Aorta (tissue), 5 donors: ENCODE data around the gene LGALS7. TPM values are rescaled to one million over a fixed set of nuclear protein-coding genes. Genes with fewer than 3 reads are reported as not detected.
"Not testable (repeated sequence)": the region's sequence is repeated elsewhere in the genome, so short reads cannot be mapped to it uniquely, and the experiment has no call there.

ENCODE experiments used
- ATAC-seq: fragments of 200-7000 bp; cut with Tn5 transposase; one replicate; pipeline ENCODE4 v1.9.1; 2022; ENCODE audit warnings: moderate library complexity; ENCODE audit not compliant: low FRiP score
- DNase-seq, 2 donors: peaks; one replicate each; pipeline ENCODE4 v3.0.0-alpha.2; 2020
- H3K27ac ChIP-seq, 2 donors: one replicate each; pipeline ENCODE4 v1.5.1; 2013; ENCODE audit warnings: low read length in 2 of 2, mild to moderate bottlenecking in 2 of 2, moderate library complexity in 2 of 2, control low read depth in 1 of 2, inconsistent platforms in 1 of 2, low read depth in 1 of 2
- H3K27me3 ChIP-seq, 2 donors: one replicate each; pipeline ENCODE4 v1.6.1; 2013; ENCODE audit warnings: control low read depth in 1 of 2, low read length in 1 of 2, mild to moderate bottlenecking in 1 of 2, moderate library complexity in 1 of 2; ENCODE audit not compliant: insufficient read depth in 2 of 2, control insufficient read depth in 1 of 2
- H3K36me3 ChIP-seq, 2 donors: one replicate each; pipeline ENCODE4 v1.6.1; 2013; ENCODE audit warnings: control low read depth in 1 of 2, low read length in 1 of 2, mild to moderate bottlenecking in 1 of 2; ENCODE audit not compliant: insufficient read depth in 2 of 2, control insufficient read depth in 1 of 2
- H3K4me1 ChIP-seq, 2 donors: one replicate each; pipeline ENCODE4 v1.6.1; 2013; ENCODE audit warnings: low read length in 2 of 2, control low read depth in 1 of 2, mild to moderate bottlenecking in 1 of 2, moderate library complexity in 1 of 2; ENCODE audit not compliant: insufficient read depth in 2 of 2, control insufficient read depth in 1 of 2
- H3K4me3 ChIP-seq, 2 donors: one replicate each; pipeline ENCODE4 v1.5.1; 2013; ENCODE audit warnings: low read length in 2 of 2, control low read depth in 1 of 2, mild to moderate bottlenecking in 1 of 2
- H3K9me3 ChIP-seq: one replicate; pipeline ENCODE4 v1.6.1; 2013; ENCODE audit warnings: mild to moderate bottlenecking, low read length; ENCODE audit not compliant: control insufficient read depth
- WGBS, 2 donors: extraction: QIAGEN DNeasy Blood & Tissue Kit; methylation state at CpG; one replicate each; pipeline ENCODE4 v1.1.7; 2013; 5-methylcytosine and 5-hydroxymethylcytosine counted together
- intact Hi-C, 2 donors: fragments of 100-400 bp; cut with DNase I; formaldehyde crosslinking; loops; one replicate each; pipeline versions ENCODE4 v1.14.2 to v1.15.0; 2022
- polyA plus RNA-seq, 2 donors: library from polyadenylated mRNA; stranded (reverse); fragments of 200-250 nt; gene quantifications; one replicate each; pipeline ENCODE4 v1.2.3, GENCODE V29; 2013
- total RNA-seq, 2 donors: library from RNA; stranded (reverse); fragmentation: NEBNext Ultra II Directional; extraction: Animal tissue kit (Norgen Biotek cat#: 25700); gene quantifications; one replicate each; pipeline ENCODE4 v1.2.1, GENCODE V29; 2021
- donor health status: healthy with polysubstance abuse.
- donor health status: Bipolar disorder and iron deficiency.
- donor health status: DM: no; HTN: no; CAD: no.
- donor health status: DM: no; HTN: no; CAD: no.
- donor health status: DM: yes; HTN: yes; CAD: no.

The LGALS7 gene
- total and polyA plus RNA-seq, 4 donors: not detected

- 80 to 84% methylated on average over 3 of the region's 3 CpGs for WGBS, 2 donors
- not testable (repeated sequence) for H3K27me3 ChIP-seq, H3K36me3 ChIP-seq, H3K9me3 ChIP-seq, H3K27ac ChIP-seq, H3K4me1 ChIP-seq, H3K4me3 ChIP-seq, ATAC-seq, DNase-seq
- intact Hi-C loops: loop anchor here in 1 of 2 donors (10.0 kb wide), 1 partner anchor 51 kb away; no protein-coding TSS in a partner anchor
Observed at GRCh38 chr19:38753783-38754182, 19.5 kb downstream of the LGALS7 start.

GRCh38 chr19:38745316-38745715, 28.0 kb downstream of the LGALS7 start:
- intact Hi-C loops: no loop called here
- no peak for DNase-seq

GRCh38 chr19:38744874-38745273, 28.4 kb downstream of the LGALS7 start:
- H3K27me3 ChIP-seq: no peaks in the 10 kb centered on the region
- H3K9me3 ChIP-seq: no peaks in the 10 kb centered on the region
- 85 to 89% methylated on average over 6 of the region's 6 CpGs for WGBS, 2 donors
- no peaks in the 10 kb centered on the region for H3K4me1 ChIP-seq
- intact Hi-C loops: no loop called here
- no peak for ATAC-seq
- H3K36me3 ChIP-seq: no peaks in the 10 kb centered on the region
- H3K27ac ChIP-seq: no peak overlapping the region
- H3K4me3 ChIP-seq: no peak overlapping the region
- DNase-seq: no peak

More at GRCh38 chr19:38745316-38745715, 28.0 kb downstream of the LGALS7 start:
- H3K4me3 ChIP-seq: no peak overlapping the region
- H3K36me3 ChIP-seq: no peaks in the 10 kb centered on the region
- WGBS, 2 donors: 83 to 84% methylated on average over 7 of the region's 7 CpGs
- no peak for ATAC-seq
- no peak overlapping the region for H3K27ac ChIP-seq
- H3K4me1 ChIP-seq: no peaks in the 10 kb centered on the region
- no peaks in the 10 kb centered on the region for H3K27me3 ChIP-seq
- no peaks in the 10 kb centered on the region for H3K9me3 ChIP-seq

DNA sequence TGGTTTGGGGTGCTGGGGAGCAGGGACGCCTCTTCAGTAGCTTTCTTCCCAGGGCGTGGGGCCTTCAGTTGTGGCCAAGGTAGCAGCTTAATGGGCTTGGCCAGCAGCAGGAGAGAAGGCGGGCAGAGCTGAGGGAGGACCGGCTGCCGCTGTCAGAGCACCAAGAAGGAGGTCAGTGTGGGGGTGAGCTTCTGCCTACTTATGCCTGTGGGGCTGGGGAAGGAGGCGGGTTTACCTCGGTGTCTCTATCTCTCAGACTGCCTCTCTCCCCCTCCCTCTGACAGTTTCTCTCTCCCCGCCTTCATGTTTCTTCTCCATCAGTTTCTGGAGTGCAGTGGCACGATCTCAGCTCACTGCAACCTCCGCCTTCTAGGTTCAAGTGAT, 29.0 kb downstream of the LGALS7 start, which contains the start of gene CAPN12:
Gene CAPN12 (minus strand): TSS at position 177 of the 384 bp plus-strand sequence. CDS start 309 bp downstream, outside the sequence.
- Histone ChIP-seq H3K4me3 (no peak within 1 kb of the TSS), H3K4me1 (no peaks in the 10 kb centered on the region), H3K9me3 (no peaks in the 10 kb centered on the region), H3K27ac (no peak within 1 kb of the TSS), H3K36me3 (no peaks in the 10 kb centered on the region), H3K27me3 (no peaks in the 10 kb centered on the region)
- intact Hi-C loops: no loop called here
- no peak for DNase-seq
- no peak for ATAC-seq
- 86 to 90% methylated on average over 8 to 10 of the region's 10 CpGs for WGBS, 2 donors

DNA sequence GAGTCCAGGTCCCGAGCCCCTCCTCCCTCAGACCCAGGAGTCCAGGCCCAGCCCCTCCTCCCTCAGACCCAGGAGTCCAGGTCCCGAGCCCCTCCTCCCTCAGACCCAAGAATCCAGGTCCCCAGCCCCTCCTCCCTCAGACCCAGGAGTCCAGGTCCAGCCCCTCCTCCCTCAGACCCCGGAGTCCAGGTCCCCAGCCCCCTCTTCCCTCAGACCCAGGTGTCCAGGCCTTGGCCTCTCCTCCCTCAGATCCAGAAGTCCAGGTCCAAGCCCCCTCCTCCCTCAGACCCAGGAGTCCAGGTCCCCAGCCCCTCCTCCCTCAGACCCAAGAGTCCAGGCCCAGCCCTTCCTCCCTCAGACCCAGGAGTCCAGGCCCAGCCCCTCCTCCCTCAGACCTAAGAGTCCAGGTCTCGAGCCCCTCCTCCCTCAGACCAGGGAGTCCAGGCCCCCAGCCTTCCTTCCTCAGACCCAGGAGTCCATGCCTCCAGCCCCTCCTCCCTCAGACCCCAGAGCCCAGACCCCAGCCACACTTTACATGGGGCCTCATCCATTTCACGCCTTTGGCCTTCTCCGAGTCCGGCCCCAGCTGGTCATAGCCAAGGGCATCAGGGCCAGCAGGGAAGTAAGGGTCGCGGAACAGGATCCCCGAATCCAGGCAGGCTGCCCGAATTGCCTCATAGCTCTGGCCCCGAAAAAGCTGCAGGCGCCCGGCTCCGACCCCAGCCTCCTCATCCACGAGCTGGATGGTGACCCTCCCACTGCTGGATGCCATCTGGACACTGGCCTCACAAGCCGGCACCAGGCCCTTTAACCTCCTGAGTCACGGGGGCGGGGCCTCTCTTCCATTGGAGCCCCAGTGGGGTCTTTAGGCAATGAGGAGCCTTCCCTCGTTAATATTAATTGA, 29.7 kb downstream of the LGALS7 start:
- intact Hi-C loops: no loop called here
- Histone ChIP-seq H3K27me3 (no peaks in the 10 kb centered on the region), H3K4me1 (no peaks in the 10 kb centered on the region), H3K9me3 (no peaks in the 10 kb centered on the region), H3K27ac (no peak overlapping the region), H3K4me3 (no peak overlapping the region), H3K36me3 (no peaks in the 10 kb centered on the region)
- DNase-seq: no peak
- WGBS, 2 donors: 72 to 75% methylated on average over 18 to 20 of the region's 20 CpGs
- ATAC-seq: no peak

GRCh38 chr19:38742906-38743305, 30.4 kb downstream of the LGALS7 start:
- Histone ChIP-seq H3K27ac (no peak overlapping the region), H3K4me3 (no peak overlapping the region), H3K4me1 (no peaks in the 10 kb centered on the region), H3K9me3 (no peaks in the 10 kb centered on the region), H3K27me3 (no peaks in the 10 kb centered on the region), H3K36me3 (no peaks in the 10 kb centered on the region)
- intact Hi-C loops: no loop called here
- no peak for DNase-seq
- 86 to 88% methylated on average over 6 of the region's 6 CpGs for WGBS, 2 donors
- no peak for ATAC-seq

GRCh38 chr19:38742296-38742695, 31.0 kb downstream of the LGALS7 start:
- no peaks in the 10 kb centered on the region for H3K4me1 ChIP-seq
- H3K36me3 ChIP-seq: no peaks in the 10 kb centered on the region
- H3K9me3 ChIP-seq: no peaks in the 10 kb centered on the region
- no peak for ATAC-seq
- DNase-seq: no peak
- no peak overlapping the region for H3K27ac ChIP-seq
- WGBS, 2 donors: 93 to 95% methylated on average over 9 of the region's 9 CpGs
- no peaks in the 10 kb centered on the region for H3K27me3 ChIP-seq
- intact Hi-C loops: no loop called here
- H3K4me3 ChIP-seq: no peak overlapping the region

DNA sequence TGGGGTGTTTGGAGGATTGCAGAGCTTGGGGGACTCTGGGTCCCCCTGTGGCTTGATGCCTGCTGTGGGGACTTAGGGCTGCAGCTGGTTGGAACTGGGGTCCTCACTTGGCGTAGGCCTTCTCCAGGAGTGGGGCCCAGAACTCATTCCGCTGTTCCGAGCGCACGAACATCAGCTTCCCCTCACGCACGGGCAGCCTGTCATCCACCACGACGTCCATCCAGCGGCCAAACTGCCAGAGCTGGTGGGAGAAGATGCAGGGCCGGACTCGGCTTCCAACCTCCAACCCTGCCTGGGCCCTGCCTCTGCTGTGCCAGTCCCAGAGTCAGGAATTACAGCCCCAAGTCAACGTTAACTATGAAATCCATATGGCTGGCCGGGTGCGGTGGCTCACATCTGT, 31.6 kb downstream of the LGALS7 start:
- WGBS, 2 donors: 95 to 97% methylated on average over 15 of the region's 15 CpGs
- Histone ChIP-seq H3K9me3 (no peaks in the 10 kb centered on the region), H3K27ac (no peak overlapping the region), H3K36me3 (no peaks in the 10 kb centered on the region), H3K4me3 (no peak overlapping the region), H3K27me3 (no peaks in the 10 kb centered on the region), H3K4me1 (no peaks in the 10 kb centered on the region)
- DNase-seq (no peak), ATAC-seq (no peak)
- intact Hi-C loops: no loop called here

DNA sequence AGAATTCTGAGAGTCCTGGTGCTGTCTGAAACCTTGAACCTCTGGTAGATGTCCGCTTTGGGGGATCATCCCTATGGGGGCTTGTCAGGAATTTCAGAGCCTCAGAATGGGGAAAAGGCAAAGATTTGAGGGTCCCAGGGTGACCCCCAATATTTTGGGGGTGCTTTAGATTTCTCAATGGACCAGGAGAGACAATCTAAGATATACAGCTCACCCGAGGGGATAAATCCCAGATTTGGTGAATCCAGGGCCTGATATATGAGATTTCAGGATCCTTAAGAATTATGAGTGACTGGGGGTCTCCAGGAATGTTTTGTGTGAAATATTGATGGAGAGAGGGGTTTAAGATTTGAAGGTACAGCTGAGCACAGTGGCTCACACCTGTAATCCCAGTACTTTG, 32.4 kb downstream of the LGALS7 start:
- H3K27ac ChIP-seq: no peak overlapping the region
- no peaks in the 10 kb centered on the region for H3K4me1 ChIP-seq
- H3K9me3 ChIP-seq: no peaks in the 10 kb centered on the region
- H3K4me3 ChIP-seq: no peak overlapping the region
- intact Hi-C loops: no loop called here
- no peaks in the 10 kb centered on the region for H3K36me3 ChIP-seq
- DNase-seq (no peak), ATAC-seq (no peak)
- WGBS, 2 donors: 95 to 97% methylated on average over 2 of the region's 2 CpGs
- no peaks in the 10 kb centered on the region for H3K27me3 ChIP-seq
